Ovary (tissue), 9 donors: ENCODE measurements around the gene PTPRG. TPM values are rescaled to one million over a fixed set of nuclear protein-coding genes. Genes with fewer than 3 reads are reported as not detected.

Experiments used
- DNase-seq, 5 donors: peaks; one replicate each; pipeline ENCODE4 v3.0.0-alpha.2; 2019 to 2020
- H3K27ac ChIP-seq, 2 donors: fragments of 200-600 bp; one replicate each; pipeline versions ENCODE4 v1.5.1 to v1.8.0; 2019 to 2022
- H3K27me3 ChIP-seq: fragments of 200-600 bp; one replicate; pipeline ENCODE4 v1.8.0; 2022
- H3K36me3 ChIP-seq: fragments of 200-600 bp; sonication (generic); one replicate; pipeline ENCODE4 v1.5.1; 2019
- H3K4me1 ChIP-seq: one replicate; pipeline ENCODE4 v1.8.1; 2013; ENCODE audit warnings: mild to moderate bottlenecking, moderate library complexity; ENCODE audit not compliant: insufficient read depth
- H3K4me3 ChIP-seq: fragments of 200-600 bp; sonication (generic); one replicate; pipeline ENCODE4 v1.5.1; 2017
- H3K9me3 ChIP-seq, 2 donors: fragments of 200-600 bp in 1 of 2; sonication (generic) in 1 of 2; one replicate each; pipeline versions ENCODE4 v1.5.1 to v1.8.1; 2013 to 2019; ENCODE audit warnings: mild to moderate bottlenecking in 1 of 2, moderate library complexity in 1 of 2
- CTCF ChIP-seq, 3 donors: fragments of 450-650 bp in 2 of 3; fragments of 200-600 bp in 1 of 3; IDR thresholded peaks; one replicate each; pipeline versions ENCODE4 v1.5.1 to v1.8.0; 2016 to 2022; ENCODE audit warnings: antibody characterized with exemption in 3 of 3, mild to moderate bottlenecking in 1 of 3
- EP300 ChIP-seq: sonication (generic); formaldehyde crosslinking; IDR thresholded peaks from one replicate; pipeline ENCODE4 v1.6.1; 2017; ENCODE audit warnings: antibody characterized with exemption
- POLR2A ChIP-seq: fragments of 450-650 bp; IDR thresholded peaks from one replicate; pipeline ENCODE4 v1.6.1; 2017; ENCODE audit warnings: antibody characterized with exemption, mild to moderate bottlenecking, moderate library complexity
- WGBS, 3 donors: extraction: QIAGEN DNeasy Blood & Tissue Kit in 1 of 3; methylation state at CpG; one replicate each; pipeline versions ENCODE4 v1.1.5 to v1.1.7; 2013 to 2017; 5-methylcytosine and 5-hydroxymethylcytosine counted together
- intact Hi-C, 4 donors: fragments of 100-400 bp; cut with DNase I; formaldehyde crosslinking; loops; one replicate each; pipeline versions ENCODE4 v1.11.0 to v1.15.1; 2022 to 2023
- polyA plus RNA-seq, 2 donors: library from polyadenylated mRNA; stranded (reverse); fragments of 200-250 nt in 1 of 2; fragments of 350-450 nt in 1 of 2; fragmentation: Illumina TruSeq in 1 of 2; extraction: RNeasy Lipid Tissue Mini Kit (QIAGEN cat#74804) in 1 of 2; gene quantifications; one replicate each; pipeline ENCODE4 v1.2.3, GENCODE V29; 2013 to 2014
- total RNA-seq, 7 donors: library from RNA; depleted of rRNA in 2 of 7; stranded (reverse); fragments of >200 nt in 2 of 7; fragmentation: NEBNext Ultra II Directional in 3 of 7; extraction: Animal tissue kit (Norgen Biotek cat#: 25700) in 3 of 7; gene quantifications; one replicate each; pipeline versions ENCODE4 v1.1.0 to v1.2.4, GENCODE V29; 2016 to 2023
- donor health status: DM: no; HTN: no; CAD: no; lungs with moderate emphysema.
- donor health status: DM: no; HTN: no; CAD: no.
- donor health status: Bipolar disorder and iron deficiency.
- donor health status: DM: yes; HTN: yes; CAD: no.
- donor health status: DM: no; HTN: no; CAD: no.
- donor health status: DM: yes; HTN: yes; CAD: no.

PTPRG gene
- total and polyA plus RNA-seq, 9 donors = 18.2 to 87.9 (median 47.7) TPM

- Histone ChIP-seq H3K4me1 (peaks cover 10% of the 10 kb centered on the region), H3K36me3 (no peaks in the 10 kb centered on the region), H3K27ac (no peak overlapping the region), H3K27me3 (no peaks in the 10 kb centered on the region), H3K9me3 (no peaks in the 10 kb centered on the region), H3K4me3 (no peak overlapping the region)
- DNase-seq = peak in 2 of 5 donors; percentile 35 to 46
- TF ChIP-seq POLR2A = no peak
- no peak for TF ChIP-seq CTCF (IDR thresholded peaks at IDR 0.05)
- TF ChIP-seq EP300 = no peak
- intact Hi-C loops = loop anchor here in 1 of 4 donors (10.0 kb wide), 1 partner anchor 1818 kb away; the partner anchor contains the start of gene SCAANT1
- 34 to 54% (median 53%) methylated on average over 9 of the region's 9 CpGs for WGBS, 3 donors
These were observed 535.8 kb downstream of the PTPRG start for GRCh38 chr3:62097121-62097520.

GRCh38 chr3:62098646-62099365 lies 537.4 kb downstream of the PTPRG start:
- 85 to 94% (median 91%) methylated on average over 4 of the region's 4 CpGs for WGBS, 3 donors
- Histone ChIP-seq H3K36me3 (no peaks in the 10 kb centered on the region), H3K4me3 (no peak overlapping the region), H3K4me1 (peaks cover 10% of the 10 kb centered on the region), H3K9me3 (no peaks in the 10 kb centered on the region), H3K27ac (peak overlapping the region in 1 of 2 donors; percentile 18), H3K27me3 (no peaks in the 10 kb centered on the region)
- intact Hi-C loops = loop anchor here in 1 of 4 donors (10.0 kb wide), 1 partner anchor 1816 kb away; the partner anchor contains the start of gene SCAANT1
- TF ChIP-seq CTCF (IDR thresholded peaks at IDR 0.05) = no peak
- TF ChIP-seq POLR2A = no peak
- TF ChIP-seq EP300 = no peak
- no peak for DNase-seq

GRCh38 chr3:62100282-62100989 lies 539.1 kb downstream of the PTPRG start:
- 48 to 55% (median 51%) methylated on average over 7 of the region's 7 CpGs for WGBS, 3 donors
- no peaks in the 10 kb centered on the region for H3K27me3 ChIP-seq
- no peaks in the 10 kb centered on the region for H3K9me3 ChIP-seq
- TF ChIP-seq CTCF (IDR thresholded peaks at IDR 0.05) (no peak), EP300 (no peak), POLR2A (no peak)
- no peak overlapping the region for H3K4me3 ChIP-seq
- no peak overlapping the region for H3K27ac ChIP-seq
- DNase-seq = no peak
- no peaks in the 10 kb centered on the region for H3K36me3 ChIP-seq
- intact Hi-C loops = no loop called here
- H3K4me1 ChIP-seq = peaks cover 10% of the 10 kb centered on the region

GRCh38 chr3:62101488-62101887 lies 540.1 kb downstream of the PTPRG start:
- intact Hi-C loops = no loop called here
- TF ChIP-seq EP300 = no peak
- H3K36me3 ChIP-seq = no peaks in the 10 kb centered on the region
- WGBS, 3 donors = 10 to 12% (median 12%) methylated on average over 1 of the region's 1 CpG
- H3K4me3 ChIP-seq = no peak overlapping the region
- no peak overlapping the region for H3K27ac ChIP-seq
- H3K27me3 ChIP-seq = no peaks in the 10 kb centered on the region
- DNase-seq = no peak
- peaks cover 6% of the 10 kb centered on the region for H3K4me1 ChIP-seq
- H3K9me3 ChIP-seq = no peaks in the 10 kb centered on the region

GRCh38 chr3:62103531-62103930 lies 542.2 kb downstream of the PTPRG start:
- no peak overlapping the region for H3K27ac ChIP-seq
- H3K4me3 ChIP-seq = no peak overlapping the region
- WGBS, 3 donors = 95 to 99% (median 97%) methylated on average over 3 of the region's 3 CpGs
- no peak for DNase-seq
- peaks cover 6% of the 10 kb centered on the region for H3K4me1 ChIP-seq
- no peaks in the 10 kb centered on the region for H3K9me3 ChIP-seq
- intact Hi-C loops = no loop called here
- TF ChIP-seq EP300 (no peak), POLR2A (no peak), CTCF (IDR thresholded peaks at IDR 0.05) (no peak)
- no peaks in the 10 kb centered on the region for H3K36me3 ChIP-seq
- H3K27me3 ChIP-seq = no peaks in the 10 kb centered on the region
